Astrocyte (in vitro differentiated cells and primary cell): ENCODE data around the gene ZNF224. TPM values are rescaled to one million over a fixed set of nuclear protein-coding genes. Genes with fewer than 3 reads are reported as not detected.
A peak's percentile ranks its signal among the peaks of the same experiment; 100 is the strongest.

Source experiments
- DNase-seq: peaks from one replicate; pipeline ENCODE4 v3.0.0-alpha.2; 2010; ENCODE audit warnings: low read depth
- FAIRE-seq: peaks from 2 replicates; lab custom pipeline; 2011; peaks lifted over from hg19 to GRCh38; lab: Jason Lieb, UNC
- H2AFZ ChIP-seq: 2 replicates; pipeline ENCODE4 v1.6.0; 2012; ENCODE audit warnings: low read depth, low read length, inconsistent platforms
- H3K27ac ChIP-seq: 2 replicates; pipeline ENCODE4 v1.5.1; 2011; ENCODE audit warnings: low read depth, low read length, inconsistent platforms
- H3K27me3 ChIP-seq: 2 replicates; pipeline ENCODE4 v1.6.0; 2011; ENCODE audit warnings: low read length, inconsistent platforms; ENCODE audit not compliant: insufficient read depth
- H3K36me3 ChIP-seq: 2 replicates; pipeline ENCODE4 v1.5.1; 2011; ENCODE audit warnings: low read length, inconsistent platforms; ENCODE audit not compliant: insufficient read depth
- H3K4me1 ChIP-seq: 2 replicates; pipeline ENCODE4 v1.5.1; 2011; ENCODE audit warnings: low read length, inconsistent platforms; ENCODE audit not compliant: insufficient read depth
- H3K4me2 ChIP-seq: 2 replicates; pipeline ENCODE4 v1.6.0; 2012; ENCODE audit warnings: low read length, inconsistent platforms
- H3K4me3 ChIP-seq: 2 replicates; pipeline ENCODE4 v1.5.1; 2011; ENCODE audit warnings: low read depth, mild to moderate bottlenecking, low read length, inconsistent platforms; ENCODE audit not compliant: insufficient read depth
- H3K79me2 ChIP-seq: 2 replicates; pipeline ENCODE4 v1.6.0; 2012; ENCODE audit warnings: mild to moderate bottlenecking, low read length, inconsistent platforms; ENCODE audit not compliant: insufficient read depth
- H3K9ac ChIP-seq: 2 replicates; pipeline ENCODE4 v1.6.0; 2012; ENCODE audit warnings: mild to moderate bottlenecking, low read length, inconsistent platforms
- H3K9me3 ChIP-seq: 2 replicates; pipeline ENCODE4 v1.5.1; 2012; ENCODE audit warnings: low read depth, mild to moderate bottlenecking, low read length, inconsistent platforms; ENCODE audit not compliant: insufficient read depth
- H4K20me1 ChIP-seq: 2 replicates; pipeline ENCODE4 v1.6.0; 2012; ENCODE audit warnings: low read length, inconsistent platforms; ENCODE audit not compliant: insufficient read depth
- H3K27ac Mint-ChIP-seq: one replicate; pipeline ENCODE4 v1.8.0; 2021; ENCODE audit warnings: mild to moderate bottlenecking, mixed read lengths; ENCODE audit not compliant: unreplicated experiment
- H3K27me3 Mint-ChIP-seq: one replicate; pipeline ENCODE4 v1.8.0; 2021; ENCODE audit warnings: low read depth, mixed read lengths; ENCODE audit not compliant: unreplicated experiment
- H3K36me3 Mint-ChIP-seq: one replicate; pipeline ENCODE4 v1.8.0; 2021; ENCODE audit warnings: low read depth, mixed read lengths; ENCODE audit not compliant: unreplicated experiment
- H3K4me1 Mint-ChIP-seq: one replicate; pipeline ENCODE4 v1.8.0; 2021; ENCODE audit warnings: low read depth, mixed read lengths; ENCODE audit not compliant: unreplicated experiment
- H3K4me3 Mint-ChIP-seq: one replicate; pipeline ENCODE4 v1.8.0; 2021; ENCODE audit warnings: mild to moderate bottlenecking, moderate library complexity, mixed read lengths; ENCODE audit not compliant: unreplicated experiment
- H3K9me3 Mint-ChIP-seq: one replicate; pipeline ENCODE4 v1.8.0; 2021; ENCODE audit warnings: mild to moderate bottlenecking, mixed read lengths; ENCODE audit not compliant: unreplicated experiment
- CTCF ChIP-seq: IDR thresholded peaks from 2 replicates; pipeline ENCODE4 v1.5.1; 2011; ENCODE audit warnings: low read depth, mild to moderate bottlenecking, inconsistent platforms, low read length, moderate library complexity; ENCODE audit not compliant: insufficient read depth
- EZH2 ChIP-seq: IDR thresholded peaks from 2 replicates; pipeline ENCODE4 v1.6.1; 2012; ENCODE audit warnings: mild to moderate bottlenecking, low read length, inconsistent platforms; ENCODE audit not compliant: insufficient read depth
- total RNA-seq: library from RNA; stranded (reverse); gene quantifications from 2 replicates; pipeline ENCODE4 v1.2.1, GENCODE V29; 2021

The ZNF224 gene
- total RNA-seq, 1 donor from 2014 or later: 25.2 TPM

- FAIRE-seq: no peak
- H3K4me2 ChIP-seq: no peak overlapping the region
- peaks cover 3% of the 10 kb centered on the region for H3K9me3 Mint-ChIP-seq
- no peak overlapping the region for H3K9ac ChIP-seq
- no peaks in the 10 kb centered on the region for H3K4me1 Mint-ChIP-seq
- no peak overlapping the region for H2AFZ ChIP-seq
- TF ChIP-seq EZH2 (no peak), CTCF (no peak)
- H3K27ac Mint-ChIP-seq: no peak overlapping the region
- no peak overlapping the region for H3K4me3 Mint-ChIP-seq
- peaks cover 38% of the 10 kb centered on the region for H3K36me3 Mint-ChIP-seq
- no peaks in the 10 kb centered on the region for H3K9me3 ChIP-seq
- no peaks in the 10 kb centered on the region for H3K4me1 ChIP-seq
- H3K27me3 ChIP-seq: no peaks in the 10 kb centered on the region
- no peak overlapping the region for H3K27ac ChIP-seq
- H3K27me3 Mint-ChIP-seq: no peaks in the 10 kb centered on the region
- H3K4me3 ChIP-seq: no peak overlapping the region
- no peaks in the 10 kb centered on the region for H4K20me1 ChIP-seq
- DNase-seq: no peak
- H3K79me2 ChIP-seq: no peaks in the 10 kb centered on the region
- peaks cover 38% of the 10 kb centered on the region for H3K36me3 ChIP-seq
Measured at GRCh38 chr19:44149776-44150175, 55.6 kb downstream of the ZNF224 start.

GRCh38 chr19:44151491-44151890 lies 57.3 kb downstream of the ZNF224 start:
- Mint-ChIP-seq H3K27me3 (no peaks in the 10 kb centered on the region), H3K36me3 (peaks cover 42% of the 10 kb centered on the region), H3K4me3 (no peak overlapping the region), H3K9me3 (peaks cover 11% of the 10 kb centered on the region), H3K4me1 (no peaks in the 10 kb centered on the region), H3K27ac (no peak overlapping the region)
- Histone ChIP-seq H4K20me1 (no peaks in the 10 kb centered on the region), H2AFZ (no peak overlapping the region), H3K79me2 (no peaks in the 10 kb centered on the region), H3K9ac (no peak overlapping the region), H3K4me1 (no peaks in the 10 kb centered on the region), H3K27me3 (no peaks in the 10 kb centered on the region), H3K36me3 (peaks cover 45% of the 10 kb centered on the region), H3K9me3 (peaks cover 9% of the 10 kb centered on the region), H3K4me3 (no peak overlapping the region), H3K4me2 (no peak overlapping the region), H3K27ac (no peak overlapping the region)
- FAIRE-seq (no peak), DNase-seq (no peak)
- TF ChIP-seq EZH2: no peak
- TF ChIP-seq CTCF: no peak

GRCh38 chr19:44156475-44156874 lies 62.3 kb downstream of the ZNF224 start:
- Mint-ChIP-seq H3K4me1 (no peaks in the 10 kb centered on the region), H3K27ac (no peak overlapping the region), H3K4me3 (no peak overlapping the region), H3K36me3 (peaks cover 49% of the 10 kb centered on the region), H3K9me3 (peaks cover 26% of the 10 kb centered on the region), H3K27me3 (no peaks in the 10 kb centered on the region)
- Histone ChIP-seq H3K9me3 (peaks cover 23% of the 10 kb centered on the region), H3K36me3 (peaks cover 44% of the 10 kb centered on the region), H4K20me1 (no peaks in the 10 kb centered on the region), H3K27ac (no peak overlapping the region), H3K79me2 (no peaks in the 10 kb centered on the region), H3K4me3 (peak overlapping the region; percentile 2), H3K4me2 (no peak overlapping the region), H3K27me3 (no peaks in the 10 kb centered on the region), H2AFZ (no peak overlapping the region), H3K9ac (no peak overlapping the region), H3K4me1 (no peaks in the 10 kb centered on the region)
- no peak for TF ChIP-seq EZH2
- TF ChIP-seq CTCF: no peak
- FAIRE-seq: no peak
- no peak for DNase-seq
